ENCODE measurements around the gene KCNH5.

- TF ChIP-seq CTCF (IDR thresholded peaks at IDR 0.05; ENCODE audit: insufficient read depth, low read depth, low read length), result no peak
- TF ChIP-seq EZH2 (IDR thresholded peaks at IDR 0.05; ENCODE audit: insufficient read depth, low read length), result no peak
Measured at GRCh38 chr14:62908506-62908905, 136.8 kb downstream of the KCNH5 start.

Data from astrocyte (in vitro differentiated cells and primary cell).